Measurements from ENCODE around the gene C16orf82. TPM values are rescaled to one million over a fixed set of nuclear protein-coding genes. Genes with fewer than 3 reads are reported as not detected.

The C16orf82 gene
- total and polyA plus RNA-seq, 2 of the 8 experiments (the other 6 are each of a cell fraction or from before 2014, with no cell fraction given), result not detected

DNA sequence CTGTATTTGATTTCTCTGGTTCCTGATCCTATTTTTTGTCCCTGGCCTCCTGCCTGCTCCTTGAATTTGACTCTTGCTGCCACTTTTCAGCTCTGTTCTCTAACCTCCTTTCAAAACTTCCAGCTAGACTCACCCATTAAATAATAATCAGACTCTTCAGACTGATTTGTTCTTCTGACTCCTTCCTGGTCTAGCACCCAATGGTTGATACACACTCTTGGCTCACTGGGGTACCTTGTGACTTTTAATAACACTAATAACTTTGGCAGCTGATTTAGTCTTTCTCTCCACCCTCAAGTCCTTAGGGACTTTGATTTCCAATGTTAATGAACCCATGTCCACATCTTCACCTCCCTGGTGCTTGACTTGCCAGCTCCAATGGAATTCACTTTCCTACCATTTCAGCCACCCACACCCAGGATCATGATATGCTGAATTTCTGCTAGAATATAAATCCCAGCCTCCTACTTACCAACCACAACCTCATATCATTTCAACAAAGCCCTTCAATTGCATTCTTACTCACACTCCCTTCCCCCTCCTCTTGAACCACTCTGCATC lies 19.7 kb upstream of the C16orf82 start:
- Histone ChIP-seq H2BK20ac (ENCODE audit: low read length) (peak overlapping the region; percentile 21; the same call in 1 of the 2 replicates), H2BK12ac (ENCODE audit: low read depth, low read length) (no peak overlapping the region), H3K9me3 (ENCODE audit: insufficient read depth in 2 of 2, low read depth in 1 of 2, low read length in 1 of 2) (peaks cover 5 to 6% of the 10 kb centered on the region in 2 experiments; a peak in 2 of 4 replicates), H2AK5ac (ENCODE audit: low read depth, low read length) (no peak overlapping the region), H3K14ac (ENCODE audit: insufficient read length) (no peak overlapping the region), H2BK15ac (ENCODE audit: low read length) (no peak overlapping the region), H3K4me2 (ENCODE audit: insufficient read depth in 1 of 2, low read depth in 2 of 2, low read length in 2 of 2) (no peak overlapping the region), H4K91ac (replicated peaks; ENCODE audit: insufficient read length, low read length) (no peak overlapping the region), H2AFZ (ENCODE audit: low read length) (no peak overlapping the region), H3K4me3 (ENCODE audit: extremely low read depth in 1 of 4, insufficient read depth in 2 of 4, low read depth in 3 of 4, low read length in 4 of 4) (no peak overlapping the region), H4K8ac (ENCODE audit: extremely low read depth, insufficient read depth, low read length) (no peak overlapping the region), H2BK5ac (ENCODE audit: low read depth, low read length) (no peak overlapping the region), H2BK120ac (replicated peaks; ENCODE audit: low read depth, low read length) (no peak overlapping the region), H4K5ac (ENCODE audit: insufficient read length, low read depth, low read length) (no peak overlapping the region), H3K9ac (replicated peaks in 1 of 4; ENCODE audit: extremely low read depth in 1 of 4, low read depth in 3 of 4, low read length in 3 of 4) (no peak overlapping the region), H3K4me1 (replicated peaks in 1 of 4; ENCODE audit: control insufficient read depth in 3 of 4, insufficient read depth in 4 of 4, low read length in 3 of 4) (peaks cover 1 to 10% (median 3%) of the 10 kb centered on the region in 4 experiments; a peak in 4 of 7 replicates), H3K27me3 (replicated peaks in 1 of 4; ENCODE audit: control insufficient read depth in 3 of 4, extremely low read depth in 1 of 4, insufficient read depth in 3 of 4, low read length in 3 of 4) (no peaks in the 10 kb centered on the region), H3K79me1 (ENCODE audit: low read depth, low read length) (no peaks in the 10 kb centered on the region), H3K18ac (ENCODE audit: extremely low read depth, low read length) (no peak overlapping the region), H3K4ac (replicated peaks; ENCODE audit: insufficient read length, low read depth, low read length) (no peak overlapping the region), H3K79me2 (ENCODE audit: control insufficient read depth in 1 of 2, insufficient read depth in 2 of 2, low read length in 2 of 2) (no peaks in the 10 kb centered on the region), H3K56ac (replicated peaks; ENCODE audit: insufficient read length, low read depth, low read length) (no peak overlapping the region), H4K20me1 (replicated peaks in 1 of 2; ENCODE audit: control insufficient read depth in 1 of 2, insufficient read depth in 2 of 2, low read length in 2 of 2) (no peaks in the 10 kb centered on the region), H3K23ac (ENCODE audit: insufficient read length) (no peak overlapping the region), H3K36me3 (ENCODE audit: control insufficient read depth in 2 of 4, insufficient read depth in 4 of 4, low read length in 3 of 4) (no peaks in the 10 kb centered on the region), H3K23me2 (ENCODE audit: low read depth, low read length) (no peaks in the 10 kb centered on the region; the same call in none of the 2 replicates), H3K27ac (ENCODE audit: low read depth, low read length) (no peak overlapping the region)
- POLR2A ChIA-PET (ENCODE audit: partially characterized antibody), result no interaction called here
- CTCF ChIA-PET (ENCODE audit: partially characterized antibody), result no interaction called here
- DNase-seq (ENCODE audit: low read depth in 1 of 2, low spot score in 2 of 2), result no peak
- FAIRE-seq, result no peak
- no peak for TF ChIP-seq EP300 (IDR thresholded peaks at IDR 0.05; ENCODE audit: borderline replicate concordance in 1 of 2, low read depth in 2 of 2, low read length in 2 of 2)
- TF ChIP-seq HDAC6 (IDR thresholded peaks at IDR 0.05; ENCODE audit: low read depth, low read length), result no peak
- no peak for TF ChIP-seq BCL11A (IDR thresholded peaks at IDR 0.05; ENCODE audit: low read depth in 2 of 2, low read length in 2 of 2)
- TF ChIP-seq RAD21 (IDR thresholded peaks at IDR 0.05 in 1 of 2, conservative IDR thresholded peaks at IDR 0.05 in 1 of 2; ENCODE audit: low read depth in 2 of 2, low read length in 2 of 2), result no peak
